Mucosa of rectum (tissue), 2 donors: ENCODE measurements around the gene DYSF.
A peak's percentile ranks its signal among the peaks of the same experiment; 100 is the strongest.

ENCODE experiments used
- H3K27ac ChIP-seq, 2 donors: one replicate each; pipeline ENCODE4 v1.7.0; 2013; ENCODE audit warnings: inconsistent platforms in 2 of 2, low read depth in 2 of 2, low read length in 2 of 2
- H3K27me3 ChIP-seq, 2 donors: one replicate each; pipeline ENCODE4 v1.7.0; 2013; ENCODE audit warnings: low read length in 2 of 2; ENCODE audit not compliant: control insufficient read depth in 2 of 2, insufficient read depth in 2 of 2
- H3K36me3 ChIP-seq, 2 donors: one replicate each; pipeline ENCODE4 v1.7.0; 2013; ENCODE audit warnings: low read length in 2 of 2; ENCODE audit not compliant: control insufficient read depth in 2 of 2, insufficient read depth in 2 of 2
- H3K4me1 ChIP-seq, 2 donors: one replicate each; pipeline ENCODE4 v1.7.0; 2013; ENCODE audit warnings: low read length in 2 of 2, mild to moderate bottlenecking in 1 of 2; ENCODE audit not compliant: control insufficient read depth in 2 of 2, insufficient read depth in 2 of 2
- H3K4me3 ChIP-seq, 2 donors: one replicate each; pipeline ENCODE4 v1.7.0; 2013; ENCODE audit warnings: low read length in 2 of 2
- H3K9ac ChIP-seq, 2 donors: one replicate each; pipeline ENCODE4 v1.7.0; 2013; ENCODE audit warnings: low read length in 2 of 2, low read depth in 1 of 2, mild to moderate bottlenecking in 1 of 2
- H3K9me3 ChIP-seq, 2 donors: one replicate each; pipeline ENCODE4 v1.7.0; 2013; ENCODE audit warnings: low read length in 2 of 2; ENCODE audit not compliant: control insufficient read depth in 2 of 2
- donor health status: healthy.
- donor health status: Normal muscosa, but diverticular disease.

The DYSF gene

GRCh38 chr2:71674158-71674851 is 220.9 kb downstream of the DYSF start:
- H3K4me3 ChIP-seq, result no peak overlapping the region
- no peaks in the 10 kb centered on the region for H3K9me3 ChIP-seq
- H3K4me1 ChIP-seq, result peaks cover 0 to 18% of the 10 kb centered on the region in 2 donors
- H3K27ac ChIP-seq, result no peak overlapping the region
- H3K36me3 ChIP-seq, result no peaks in the 10 kb centered on the region
- no peak overlapping the region for H3K9ac ChIP-seq
- H3K27me3 ChIP-seq, result no peaks in the 10 kb centered on the region

DNA sequence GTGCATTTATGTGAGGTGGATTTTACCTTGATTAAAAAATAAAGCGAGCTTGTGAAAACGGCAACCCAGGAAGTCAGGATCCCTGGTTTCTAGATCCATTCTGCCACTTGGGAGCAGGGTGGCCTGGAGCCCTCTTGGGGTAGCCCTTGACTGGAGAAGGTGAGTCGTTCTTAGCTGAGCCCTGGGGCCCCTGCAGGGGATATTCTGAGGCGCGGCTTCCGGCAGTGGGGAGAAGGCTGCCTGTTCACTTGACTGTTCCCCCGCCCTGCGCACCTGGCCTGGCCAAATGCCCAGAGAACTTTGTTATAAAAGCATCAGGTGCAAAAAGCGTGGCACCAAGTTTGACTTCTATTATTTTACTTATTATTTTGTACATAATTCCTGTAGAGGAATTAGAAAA is 221.9 kb downstream of the DYSF start:
- Histone ChIP-seq H3K4me3 (no peak overlapping the region), H3K9me3 (no peaks in the 10 kb centered on the region), H3K9ac (peak overlapping the region in 1 of 2 donors; percentile 14), H3K4me1 (peaks cover 0 to 18% of the 10 kb centered on the region in 2 donors), H3K27me3 (no peaks in the 10 kb centered on the region), H3K27ac (peak overlapping the region in 1 of 2 donors; percentile 52), H3K36me3 (no peaks in the 10 kb centered on the region)

DNA sequence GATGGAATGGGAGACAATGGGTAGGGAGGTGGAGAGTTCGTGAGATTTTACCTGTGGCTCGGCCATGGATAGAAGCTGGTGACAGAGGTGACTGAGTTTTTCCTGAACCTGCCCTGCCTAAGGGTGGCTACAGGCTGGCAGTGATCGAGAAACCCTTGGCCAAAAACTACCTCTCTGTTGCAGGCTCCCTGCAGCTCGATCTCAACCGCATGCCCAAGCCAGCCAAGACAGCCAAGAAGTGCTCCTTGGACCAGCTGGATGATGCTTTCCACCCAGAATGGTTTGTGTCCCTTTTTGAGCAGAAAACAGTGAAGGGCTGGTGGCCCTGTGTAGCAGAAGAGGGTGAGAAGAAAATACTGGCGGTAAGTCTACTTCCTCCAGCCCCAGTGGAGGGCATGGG is 225.5 kb downstream of the DYSF start:
- H3K9me3 ChIP-seq, result no peaks in the 10 kb centered on the region
- H3K36me3 ChIP-seq, result no peaks in the 10 kb centered on the region
- no peak overlapping the region for H3K4me3 ChIP-seq
- peaks cover 0 to 6% of the 10 kb centered on the region in 2 donors for H3K4me1 ChIP-seq
- no peaks in the 10 kb centered on the region for H3K27me3 ChIP-seq
- no peak overlapping the region for H3K9ac ChIP-seq
- no peak overlapping the region for H3K27ac ChIP-seq

- no peak overlapping the region for H3K4me3 ChIP-seq
- H3K9me3 ChIP-seq, result no peaks in the 10 kb centered on the region
- H3K9ac ChIP-seq, result no peak overlapping the region
- H3K4me1 ChIP-seq, result peaks cover 0 to 6% of the 10 kb centered on the region in 2 donors
- no peak overlapping the region for H3K27ac ChIP-seq
- no peaks in the 10 kb centered on the region for H3K36me3 ChIP-seq
- no peaks in the 10 kb centered on the region for H3K27me3 ChIP-seq
These were observed 226.1 kb downstream of the DYSF start for GRCh38 chr2:71679491-71679890.

DNA sequence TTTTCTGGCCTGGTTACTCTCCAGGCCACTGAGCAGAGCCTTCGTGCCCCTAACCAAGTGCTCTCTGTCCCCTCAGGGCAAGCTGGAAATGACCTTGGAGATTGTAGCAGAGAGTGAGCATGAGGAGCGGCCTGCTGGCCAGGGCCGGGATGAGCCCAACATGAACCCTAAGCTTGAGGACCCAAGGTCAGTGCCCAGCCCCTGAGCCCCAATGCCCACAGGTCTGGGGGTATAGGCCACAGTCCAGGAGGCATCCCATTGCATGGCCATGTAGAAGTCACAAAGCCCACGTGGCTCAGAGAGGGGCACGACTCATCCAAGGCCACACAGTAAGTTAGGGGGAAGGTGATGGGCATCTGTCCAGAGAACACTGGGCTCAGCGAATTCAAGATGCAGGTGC is 227.6 kb downstream of the DYSF start:
- no peak overlapping the region for H3K27ac ChIP-seq
- no peaks in the 10 kb centered on the region for H3K4me1 ChIP-seq
- H3K9ac ChIP-seq, result no peak overlapping the region
- H3K36me3 ChIP-seq, result no peaks in the 10 kb centered on the region
- no peaks in the 10 kb centered on the region for H3K9me3 ChIP-seq
- no peaks in the 10 kb centered on the region for H3K27me3 ChIP-seq
- no peak overlapping the region for H3K4me3 ChIP-seq

GRCh38 chr2:71681626-71682025 is 228.3 kb downstream of the DYSF start:
- Histone ChIP-seq H3K27me3 (no peaks in the 10 kb centered on the region), H3K4me1 (no peaks in the 10 kb centered on the region)

GRCh38 chr2:71682341-71682740 is 229.0 kb downstream of the DYSF start:
- Histone ChIP-seq H3K36me3 (no peaks in the 10 kb centered on the region), H3K9ac (no peak overlapping the region), H3K4me3 (no peak overlapping the region), H3K9me3 (no peaks in the 10 kb centered on the region), H3K27ac (no peak overlapping the region), H3K4me1 (no peaks in the 10 kb centered on the region), H3K27me3 (no peaks in the 10 kb centered on the region)

More at GRCh38 chr2:71681626-71682025, 228.3 kb downstream of the DYSF start:
- no peaks in the 10 kb centered on the region for H3K36me3 ChIP-seq
- no peak overlapping the region for H3K9ac ChIP-seq
- H3K9me3 ChIP-seq, result no peaks in the 10 kb centered on the region
- no peak overlapping the region for H3K4me3 ChIP-seq
- no peak overlapping the region for H3K27ac ChIP-seq

- H3K36me3 ChIP-seq, result no peaks in the 10 kb centered on the region
- no peak overlapping the region for H3K9ac ChIP-seq
- H3K9me3 ChIP-seq, result no peaks in the 10 kb centered on the region
- no peaks in the 10 kb centered on the region for H3K4me1 ChIP-seq
- no peak overlapping the region for H3K4me3 ChIP-seq
- H3K27ac ChIP-seq, result no peak overlapping the region
- no peaks in the 10 kb centered on the region for H3K27me3 ChIP-seq
These were observed 229.7 kb downstream of the DYSF start for GRCh38 chr2:71683070-71683469.

GRCh38 chr2:71683666-71684065 is 230.3 kb downstream of the DYSF start:
- Histone ChIP-seq H3K4me3 (no peak overlapping the region), H3K4me1 (no peaks in the 10 kb centered on the region), H3K9me3 (no peaks in the 10 kb centered on the region), H3K27me3 (no peaks in the 10 kb centered on the region), H3K36me3 (no peaks in the 10 kb centered on the region), H3K27ac (no peak overlapping the region), H3K9ac (no peak overlapping the region)

DNA sequence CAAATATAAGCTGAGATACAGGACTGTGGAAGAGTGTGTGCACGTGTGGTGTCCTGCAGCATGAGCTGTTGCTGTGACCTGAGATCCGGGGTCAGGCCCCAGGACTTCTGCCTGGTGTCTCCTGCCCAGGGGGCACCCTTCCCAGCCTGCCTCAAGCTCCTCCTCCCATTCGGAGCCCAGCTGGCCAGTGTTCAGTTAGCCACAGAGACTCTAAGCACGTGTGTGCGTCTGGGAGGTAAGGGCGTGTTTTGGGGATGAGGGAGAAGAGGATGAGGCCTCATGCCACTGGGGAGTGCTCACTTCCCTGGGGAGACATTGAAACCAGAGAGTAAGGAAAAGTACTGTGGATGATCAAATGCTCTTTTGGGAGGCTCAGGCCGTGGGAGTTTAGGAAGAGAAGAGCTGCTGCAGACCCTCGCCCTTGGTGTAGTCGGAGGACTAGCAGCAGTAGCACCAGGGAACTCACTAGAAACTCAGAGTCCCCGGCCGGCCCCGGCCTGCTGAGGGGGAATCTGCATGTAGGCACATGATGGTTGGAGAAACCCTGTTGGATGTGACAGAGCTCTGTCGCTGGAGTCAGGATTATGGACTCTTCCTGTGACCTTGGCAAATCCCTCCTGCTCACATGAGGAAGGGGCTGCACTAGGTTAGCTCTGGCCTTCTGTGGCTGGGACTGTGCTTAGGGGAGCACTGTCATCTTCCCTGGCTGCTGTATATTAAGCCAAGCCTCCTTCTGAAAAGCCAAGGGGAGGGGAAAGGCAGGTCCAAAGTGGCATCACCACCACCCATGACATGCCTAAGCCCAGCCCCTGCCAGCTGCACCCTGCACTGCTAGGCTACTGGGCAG is 231.1 kb downstream of the DYSF start:
- H3K4me3 ChIP-seq, result no peak overlapping the region
- no peaks in the 10 kb centered on the region for H3K27me3 ChIP-seq
- H3K27ac ChIP-seq, result no peak overlapping the region
- no peaks in the 10 kb centered on the region for H3K36me3 ChIP-seq
- no peaks in the 10 kb centered on the region for H3K9me3 ChIP-seq
- H3K4me1 ChIP-seq, result no peaks in the 10 kb centered on the region
- H3K9ac ChIP-seq, result no peak overlapping the region
